Activated T-helper 1 cell treated with anti-CD3 and anti-CD28 coated beads, Interleukin-2, amount 50 U/mL, for 16 hours (primary cell): Measurements from ENCODE around the gene TNFRSF1B.

Experiments used
- DNase-seq, 2 donors: peaks; one replicate each; pipeline ENCODE4 v3.0.0-alpha.2; 2020; ENCODE audit warnings: low read depth in 1 of 2, low spot score in 1 of 2

TNFRSF1B gene

GRCh38 chr1:12166834-12167492, at the start of gene TNFRSF1B:
Gene TNFRSF1B (plus strand): TSS chr1:12166991. CDS start chr1:12167092, 101 bp downstream.
- peak in 1 of 2 donors; percentile 66 for DNase-seq

- no peak for DNase-seq
Measured at GRCh38 chr1:12121212-12122003, 45.4 kb upstream of the TNFRSF1B start.

- no peak for DNase-seq
Measured at GRCh38 chr1:12123172-12123571, 43.6 kb upstream of the TNFRSF1B start.

- peak; percentile 66 to 76 for DNase-seq
Measured at GRCh38 chr1:12124693-12125421, 41.9 kb upstream of the TNFRSF1B start.

GRCh38 chr1:12125422-12126355, 41.1 kb upstream of the TNFRSF1B start:
- no peak for DNase-seq

- DNase-seq: no peak
Measured at GRCh38 chr1:12126781-12127180, 40.0 kb upstream of the TNFRSF1B start.

- no peak for DNase-seq
Measured at GRCh38 chr1:12127206-12127810, 39.5 kb upstream of the TNFRSF1B start.

- DNase-seq: no peak
Measured at GRCh38 chr1:12128120-12128519, 38.7 kb upstream of the TNFRSF1B start.

- no peak for DNase-seq
Measured at GRCh38 chr1:12129624-12130023, 37.2 kb upstream of the TNFRSF1B start.

GRCh38 chr1:12130466-12131130, 36.2 kb upstream of the TNFRSF1B start:
- no peak for DNase-seq

GRCh38 chr1:12132078-12132477, 34.7 kb upstream of the TNFRSF1B start:
- no peak for DNase-seq

GRCh38 chr1:12134716-12135115, 32.1 kb upstream of the TNFRSF1B start:
- no peak for DNase-seq

GRCh38 chr1:12135612-12136011, 31.2 kb upstream of the TNFRSF1B start:
- DNase-seq: no peak

- DNase-seq: no peak
Measured at GRCh38 chr1:12136916-12137610, 29.7 kb upstream of the TNFRSF1B start.

- DNase-seq: no peak
Measured at GRCh38 chr1:12138196-12139168, 28.3 kb upstream of the TNFRSF1B start.

- no peak for DNase-seq
Measured at GRCh38 chr1:12140016-12140415, 26.8 kb upstream of the TNFRSF1B start.

GRCh38 chr1:12140515-12141162, 26.2 kb upstream of the TNFRSF1B start:
- DNase-seq: no peak
